Stimulated activated CD4-positive, alpha-beta T cell treated with anti-CD3 and anti-CD28 coated beads, TNF-alpha, amount 100 ng/mL, for 24 hours (primary cell): ENCODE measurements around the gene AK8.

Source experiments
- DNase-seq, 3 experiments: peaks; one replicate each; pipeline ENCODE4 v3.0.0-alpha.2; 2020; ENCODE audit warnings: low read depth in 3 of 3

AK8 gene, protein sequence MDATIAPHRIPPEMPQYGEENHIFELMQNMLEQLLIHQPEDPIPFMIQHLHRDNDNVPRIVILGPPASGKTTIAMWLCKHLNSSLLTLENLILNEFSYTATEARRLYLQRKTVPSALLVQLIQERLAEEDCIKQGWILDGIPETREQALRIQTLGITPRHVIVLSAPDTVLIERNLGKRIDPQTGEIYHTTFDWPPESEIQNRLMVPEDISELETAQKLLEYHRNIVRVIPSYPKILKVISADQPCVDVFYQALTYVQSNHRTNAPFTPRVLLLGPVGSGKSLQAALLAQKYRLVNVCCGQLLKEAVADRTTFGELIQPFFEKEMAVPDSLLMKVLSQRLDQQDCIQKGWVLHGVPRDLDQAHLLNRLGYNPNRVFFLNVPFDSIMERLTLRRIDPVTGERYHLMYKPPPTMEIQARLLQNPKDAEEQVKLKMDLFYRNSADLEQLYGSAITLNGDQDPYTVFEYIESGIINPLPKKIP

DNA sequence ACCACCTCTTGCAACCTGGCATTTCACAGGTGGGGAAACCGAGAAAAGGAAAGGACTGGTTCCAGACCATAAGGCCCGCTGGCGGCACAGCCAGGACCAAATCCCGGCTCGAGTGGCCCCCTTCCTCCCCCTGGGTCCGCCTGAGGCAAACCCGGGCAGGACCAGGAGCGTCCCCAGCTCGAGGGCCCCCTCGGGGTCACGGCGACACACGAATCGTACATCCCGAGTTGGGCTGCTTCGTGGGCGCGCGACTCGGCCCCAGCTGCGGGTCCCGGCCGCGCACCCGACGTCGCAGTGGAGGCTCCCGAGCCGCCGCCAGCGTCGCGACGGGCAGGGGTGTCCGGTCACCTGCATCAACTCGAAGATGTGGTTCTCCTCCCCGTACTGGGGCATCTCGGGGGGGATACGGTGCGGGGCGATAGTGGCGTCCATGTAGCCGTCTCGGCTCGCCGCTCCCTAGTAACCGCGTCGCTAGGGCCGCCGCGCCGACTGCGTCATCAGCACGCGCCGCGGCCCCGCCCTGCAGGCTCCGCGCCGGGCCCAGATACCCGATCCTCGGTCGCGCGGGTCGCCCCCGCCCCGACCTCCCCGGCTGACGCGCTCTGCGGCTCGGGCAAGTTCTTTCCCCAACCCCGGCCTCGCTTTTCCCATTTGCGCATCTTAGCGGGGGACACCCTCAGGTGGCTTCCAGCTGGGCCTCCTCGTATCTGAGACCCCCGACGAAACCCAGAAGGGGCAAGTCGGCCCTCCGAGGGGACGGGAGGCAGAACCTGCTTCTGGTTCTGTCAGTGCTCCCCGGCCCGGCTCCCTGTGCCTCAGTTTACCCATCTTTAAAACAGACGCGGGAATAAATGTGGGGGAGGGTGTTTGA, at the start of gene AK8:
Gene AK8 (minus strand): TSS at position 461 of the 871 bp plus-strand sequence. CDS start 29 bp downstream, at position 432.
- DNase-seq = peak; percentile 54 to 70 (median 67)

DNA sequence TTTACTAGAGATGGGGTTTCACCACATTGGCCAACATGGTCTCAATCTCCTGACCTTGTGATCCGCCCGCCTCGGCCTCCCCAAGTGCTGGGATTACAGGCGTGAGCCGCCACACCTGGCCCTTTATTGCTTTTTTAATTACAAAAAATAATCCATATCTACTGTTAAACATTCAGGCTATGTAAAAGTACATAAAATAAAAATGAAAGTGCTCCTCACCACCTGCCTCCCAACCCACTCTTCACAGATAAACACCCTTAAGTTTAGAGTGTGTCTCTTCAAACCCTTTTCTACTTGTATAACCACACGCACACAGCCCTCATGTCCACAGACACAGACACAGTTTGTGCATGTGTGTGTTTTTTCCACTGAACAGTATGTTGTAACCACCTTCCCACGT, 49.6 kb upstream of the AK8 start:
- no peak for DNase-seq

DNA sequence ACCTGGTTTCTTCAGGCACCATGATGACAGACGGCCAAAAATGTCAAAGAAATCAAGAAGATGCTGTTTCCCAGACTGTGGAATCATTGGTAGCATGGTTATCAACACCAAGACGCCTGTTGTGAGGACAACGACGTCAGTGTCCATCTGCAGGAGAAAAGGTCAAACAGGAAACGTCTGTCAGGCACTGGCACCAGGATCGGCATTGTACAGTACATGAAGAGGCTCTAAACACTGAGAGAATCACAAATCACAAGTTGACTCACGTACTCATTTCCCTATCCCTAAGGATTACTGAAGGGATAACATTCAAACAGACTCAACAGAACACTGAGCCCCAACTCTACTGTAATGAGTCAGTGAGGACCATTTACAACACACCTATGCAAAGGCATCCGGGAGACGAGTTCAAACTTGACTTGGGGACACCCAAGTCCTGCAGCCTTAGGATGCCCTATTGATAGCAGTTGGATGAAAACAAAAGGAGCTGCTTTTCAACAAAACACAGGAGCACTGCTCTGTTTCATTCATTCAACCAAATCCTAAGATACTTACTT, 45.3 kb upstream of the AK8 start:
- DNase-seq = no peak

DNA sequence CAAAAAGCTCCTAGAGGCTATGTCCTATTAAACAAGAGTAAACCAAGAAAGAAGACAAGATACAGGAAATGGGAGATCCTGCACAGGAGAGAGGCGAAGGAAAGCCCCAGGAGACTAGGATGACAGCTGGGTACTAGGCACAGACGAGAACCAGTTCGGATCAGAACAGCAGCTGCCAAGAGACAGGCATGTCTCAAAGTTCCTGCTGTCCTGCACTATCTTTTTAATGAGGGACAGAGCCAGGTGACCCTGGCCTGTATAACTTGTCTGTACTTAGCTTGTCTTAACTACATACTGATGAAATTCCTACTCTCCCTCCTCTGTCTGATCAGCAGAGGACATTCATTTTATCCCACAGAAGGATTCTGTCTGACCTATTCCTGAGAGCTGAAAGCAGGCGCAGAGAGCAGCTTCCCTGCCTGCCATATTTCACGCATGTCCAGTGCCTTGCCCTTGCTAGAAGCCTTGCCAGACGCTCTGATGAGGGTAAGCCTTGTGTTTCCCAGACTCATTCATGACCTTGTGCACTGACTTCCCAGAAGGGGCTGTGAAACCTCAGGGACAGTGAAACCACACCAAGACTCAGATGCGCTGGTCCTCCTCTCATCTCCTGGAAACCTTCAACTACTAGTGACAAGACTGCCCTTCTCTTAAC, 41.7 kb upstream of the AK8 start:
- no peak for DNase-seq

DNA sequence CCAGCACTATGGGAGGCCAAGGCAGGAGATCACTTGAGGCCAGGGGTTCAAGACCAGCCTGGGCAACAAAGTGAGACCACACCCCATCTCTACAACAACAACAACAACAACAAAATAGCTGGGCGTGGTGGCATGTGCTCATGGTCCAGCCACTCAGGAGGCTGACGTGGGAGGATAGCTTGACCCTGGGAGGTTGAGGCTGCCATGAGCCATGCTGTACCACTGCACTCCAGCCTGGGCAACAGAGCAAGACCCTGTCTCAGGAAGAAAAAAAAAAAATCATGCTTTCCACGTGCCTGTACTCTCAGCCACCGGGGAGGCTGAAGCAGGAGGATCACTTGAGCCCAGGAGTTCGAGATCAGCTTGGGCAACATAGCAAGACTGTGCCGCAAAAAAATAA, 36.8 kb upstream of the AK8 start:
- no peak for DNase-seq

DNA sequence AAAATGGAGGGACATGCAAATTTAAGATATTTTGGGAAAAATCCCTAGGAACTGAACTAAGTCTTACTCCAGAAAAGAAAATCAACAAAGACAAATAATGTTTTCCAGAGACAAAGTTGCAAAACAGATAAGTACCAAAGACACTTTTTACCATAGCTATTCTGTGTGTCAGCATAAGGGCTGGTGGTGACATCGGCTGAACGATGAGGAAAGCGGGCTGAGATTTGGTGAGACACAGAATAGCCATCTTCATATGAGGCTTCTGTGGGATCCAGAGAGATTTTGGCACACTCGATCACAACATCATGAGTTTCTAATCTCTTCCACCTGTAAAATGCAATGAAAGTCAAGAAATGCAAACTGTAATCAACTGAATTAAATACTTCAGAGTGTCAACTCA, 34.0 kb upstream of the AK8 start:
- no peak for DNase-seq

DNA sequence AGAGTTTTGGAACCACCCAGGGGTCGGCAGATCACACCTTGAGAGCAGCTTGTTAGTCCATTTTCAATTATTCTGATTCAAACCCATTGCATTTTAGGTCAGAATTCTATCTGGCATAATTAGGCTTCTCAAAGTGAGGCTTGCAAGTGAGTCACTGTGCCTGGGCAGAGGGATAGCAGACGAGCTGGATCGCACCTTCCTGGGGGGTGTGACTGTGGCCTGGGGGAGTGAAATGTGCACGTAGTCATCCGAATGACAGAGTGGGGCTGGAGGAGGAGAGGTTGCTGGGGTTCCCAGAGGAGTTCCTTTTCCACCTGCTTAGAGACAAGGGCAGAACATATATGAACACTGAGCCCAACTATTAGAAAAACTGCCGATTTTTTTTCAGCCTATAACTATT, 32.3 kb upstream of the AK8 start:
- DNase-seq = no peak

DNA sequence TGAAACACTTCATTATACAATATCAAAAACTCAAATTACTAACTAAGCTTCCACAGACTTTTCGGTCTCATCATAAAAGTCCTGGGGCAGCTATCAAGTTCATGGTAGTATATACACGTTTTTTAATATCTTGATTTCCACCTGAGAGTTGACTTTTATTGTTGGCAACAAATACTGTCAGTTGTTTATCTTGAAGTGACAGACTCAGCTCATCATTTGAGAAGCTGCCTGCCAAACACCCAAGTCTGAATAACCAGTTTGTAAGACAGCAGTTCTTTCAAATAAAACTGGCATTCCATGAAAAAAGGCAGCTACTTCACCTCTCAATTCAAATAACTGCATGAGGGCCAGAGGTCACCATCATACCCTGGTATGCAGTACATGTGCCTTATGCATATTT, 31.2 kb upstream of the AK8 start:
- no peak for DNase-seq

DNA sequence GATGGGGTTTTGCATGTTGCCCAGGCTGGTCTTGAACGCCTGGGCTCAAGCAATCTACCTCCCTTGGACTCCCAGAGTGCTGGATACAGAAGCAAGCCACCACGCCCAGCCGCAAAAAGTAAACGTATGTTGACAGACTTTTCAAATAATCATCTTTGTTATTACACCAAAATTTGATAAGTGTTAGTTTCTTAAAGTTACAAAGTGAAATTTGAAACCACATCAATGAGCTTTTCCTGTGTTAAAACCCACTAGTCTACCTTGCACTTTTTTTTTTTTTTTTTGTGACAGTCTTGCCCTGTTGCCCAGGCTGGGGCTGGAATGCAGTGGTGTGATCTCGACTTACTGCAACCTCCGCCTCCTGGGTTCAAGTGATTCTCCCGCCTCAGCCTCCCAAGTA, 30.6 kb upstream of the AK8 start:
- DNase-seq = no peak

DNA sequence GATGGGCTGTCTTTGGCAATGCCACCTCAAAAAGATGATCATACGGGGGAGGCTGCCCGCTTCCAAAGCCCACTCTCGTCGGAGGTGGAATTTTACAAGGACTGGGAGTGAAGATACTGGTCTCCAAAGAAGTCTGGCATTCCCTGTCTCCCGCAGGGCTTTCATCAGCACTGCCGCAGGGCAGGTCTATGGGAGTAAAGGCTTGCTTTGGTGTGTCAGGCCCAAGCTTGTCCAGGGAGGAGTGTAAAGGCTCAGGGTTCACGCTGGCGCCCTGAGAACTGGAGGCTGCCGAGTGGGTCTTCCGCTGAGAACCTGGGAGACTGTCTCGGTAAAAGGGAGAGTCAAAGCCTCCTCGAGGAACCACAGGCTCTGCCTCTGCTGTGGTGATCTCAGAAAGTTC, 27.6 kb upstream of the AK8 start:
- no peak for DNase-seq

DNA sequence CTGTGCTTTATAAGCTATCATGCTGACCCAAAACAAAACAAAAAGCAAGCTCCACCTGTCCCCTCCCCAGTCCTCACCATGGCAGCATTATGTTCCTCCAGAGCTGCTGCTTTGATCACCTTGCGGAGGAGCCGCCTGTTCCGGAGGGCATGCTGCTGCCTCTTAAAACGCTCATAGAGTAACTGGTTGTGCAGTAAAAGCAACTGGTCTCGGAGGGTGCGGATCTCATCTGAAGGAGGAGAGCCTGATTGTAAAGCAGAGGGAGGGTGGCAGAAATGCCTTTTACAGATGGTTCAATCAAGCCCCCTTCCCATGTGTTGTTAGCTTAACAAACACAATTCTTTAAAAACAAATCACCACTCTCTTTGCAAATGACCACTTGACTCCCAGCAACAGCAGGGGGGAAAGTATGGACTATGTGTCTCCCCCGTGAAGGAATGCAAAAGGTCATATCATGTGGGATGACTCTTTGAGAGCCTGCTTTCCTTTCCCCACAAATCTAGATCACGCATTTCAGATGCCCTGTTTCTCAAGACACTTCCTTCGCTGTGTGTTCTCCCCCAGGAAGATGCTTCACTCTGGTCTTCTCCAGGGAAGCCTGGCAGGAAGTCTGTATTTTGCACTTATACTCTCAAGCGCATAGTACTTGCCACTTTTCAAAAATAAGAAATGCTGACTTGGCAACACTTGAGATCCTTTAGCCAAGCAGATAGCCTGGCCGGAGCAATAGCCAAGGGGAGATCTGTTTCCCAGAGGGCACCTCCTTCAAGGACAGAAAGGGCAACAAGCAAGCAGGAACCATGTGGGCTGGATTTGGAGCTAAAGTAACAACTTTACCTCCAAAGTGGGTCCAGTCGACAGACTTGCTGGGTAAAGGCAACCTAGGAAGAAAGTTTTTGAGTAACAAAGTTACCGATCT, 25.7 kb upstream of the AK8 start:
- no peak for DNase-seq

DNA sequence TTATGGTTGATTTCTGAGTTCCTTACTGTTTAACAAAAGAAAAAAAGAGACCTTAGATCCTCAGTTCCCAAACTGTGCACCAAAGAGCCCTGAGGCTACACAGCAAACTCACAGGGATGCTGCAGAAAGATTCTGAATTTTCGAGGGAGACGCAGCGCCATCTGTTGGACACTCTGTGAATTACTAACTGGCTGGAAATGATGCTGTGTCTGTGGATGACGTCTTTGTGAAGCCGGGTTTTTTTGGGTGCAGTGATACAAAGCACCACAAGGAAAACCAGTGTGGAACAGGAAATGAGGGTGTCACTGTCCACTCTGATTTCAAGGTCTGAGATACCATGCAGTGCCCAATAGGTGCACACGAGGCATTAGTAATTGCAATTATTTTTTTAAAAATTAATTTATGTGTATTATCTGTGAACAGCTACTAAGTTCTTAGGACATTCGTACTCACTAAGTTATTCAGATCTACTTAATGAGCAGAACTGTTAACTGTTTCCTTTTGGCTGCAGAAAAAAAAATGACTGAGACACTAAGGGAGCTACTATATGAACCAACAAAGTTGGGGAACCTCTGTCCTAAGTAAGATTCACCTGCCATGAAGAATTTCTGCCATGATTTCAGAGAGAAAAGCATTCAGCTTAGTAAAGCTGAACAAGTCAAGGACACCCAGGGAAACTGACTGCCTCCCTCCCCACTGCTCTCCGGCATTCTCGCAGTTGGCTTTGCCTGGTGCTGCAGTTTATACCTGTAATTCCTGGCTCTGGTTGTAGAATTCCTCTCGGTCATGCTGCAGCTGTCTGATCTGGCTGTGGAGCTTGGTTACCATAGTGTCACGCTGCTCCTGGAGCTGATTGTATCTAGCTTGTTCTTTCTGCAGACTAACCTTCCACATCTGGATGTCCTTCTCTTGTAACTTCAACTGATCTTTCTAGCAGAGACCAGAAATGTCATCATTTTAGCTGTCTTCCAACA, 24.1 kb upstream of the AK8 start:
- peak; percentile 48 to 69 (median 62) for DNase-seq

DNA sequence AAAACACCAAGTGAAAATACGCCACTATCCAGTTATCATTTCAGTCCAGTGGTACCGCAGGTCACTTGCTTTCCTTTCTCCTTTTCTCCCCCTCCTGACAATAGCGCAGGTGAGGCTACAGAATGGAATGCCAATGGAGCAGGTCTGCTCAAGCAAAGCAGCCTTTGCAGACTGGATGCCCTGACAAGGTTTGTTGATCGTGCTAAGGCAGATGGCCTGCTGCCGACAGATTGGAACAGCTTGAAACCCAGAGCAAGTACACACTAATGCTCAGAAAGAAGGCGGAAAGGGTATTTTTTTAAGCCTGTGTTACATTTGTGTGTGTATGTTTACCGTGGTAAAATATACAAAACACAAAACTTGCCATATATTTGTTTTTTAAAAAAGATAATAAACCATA, 20.0 kb upstream of the AK8 start:
- DNase-seq = no peak

DNA sequence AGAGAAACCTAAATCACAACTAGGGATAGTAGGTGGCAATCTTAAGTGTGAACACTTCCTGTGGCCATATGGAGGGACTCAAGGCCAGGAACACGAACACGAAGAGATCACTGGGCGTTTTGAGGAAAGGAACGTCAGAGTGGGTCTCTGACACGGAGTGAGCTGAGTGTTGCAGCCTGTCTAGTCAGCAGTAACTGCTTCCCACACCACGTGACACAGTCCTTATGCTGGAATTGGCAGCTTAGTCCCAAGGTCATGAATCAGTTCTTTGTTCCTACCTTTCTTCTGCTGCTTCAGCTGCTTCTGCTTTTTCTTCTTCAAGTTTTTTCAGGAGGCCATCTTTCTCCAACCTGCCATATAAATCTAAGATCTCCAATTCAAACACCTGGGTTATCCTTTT, 18.8 kb upstream of the AK8 start:
- no peak for DNase-seq

DNA sequence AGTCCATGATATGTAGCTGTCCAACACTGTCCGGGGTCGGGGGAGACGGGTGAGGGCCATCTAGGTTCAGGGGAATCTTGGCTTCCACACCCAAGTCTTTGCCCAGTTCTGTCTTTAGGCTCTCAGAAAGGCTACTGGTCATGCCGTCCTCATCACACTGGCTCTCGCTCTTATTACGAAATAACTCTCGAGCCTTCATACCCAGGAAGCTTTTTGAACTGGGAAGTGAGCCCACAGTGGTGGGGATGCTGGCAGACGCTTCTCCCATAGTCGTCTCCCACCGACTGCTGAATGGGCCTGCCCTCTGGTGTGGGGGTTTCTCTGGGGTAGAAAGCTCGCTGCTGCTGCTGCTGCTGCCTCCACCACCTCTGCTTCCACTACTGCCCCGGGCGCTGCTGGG, 18.2 kb upstream of the AK8 start:
- no peak for DNase-seq

DNA sequence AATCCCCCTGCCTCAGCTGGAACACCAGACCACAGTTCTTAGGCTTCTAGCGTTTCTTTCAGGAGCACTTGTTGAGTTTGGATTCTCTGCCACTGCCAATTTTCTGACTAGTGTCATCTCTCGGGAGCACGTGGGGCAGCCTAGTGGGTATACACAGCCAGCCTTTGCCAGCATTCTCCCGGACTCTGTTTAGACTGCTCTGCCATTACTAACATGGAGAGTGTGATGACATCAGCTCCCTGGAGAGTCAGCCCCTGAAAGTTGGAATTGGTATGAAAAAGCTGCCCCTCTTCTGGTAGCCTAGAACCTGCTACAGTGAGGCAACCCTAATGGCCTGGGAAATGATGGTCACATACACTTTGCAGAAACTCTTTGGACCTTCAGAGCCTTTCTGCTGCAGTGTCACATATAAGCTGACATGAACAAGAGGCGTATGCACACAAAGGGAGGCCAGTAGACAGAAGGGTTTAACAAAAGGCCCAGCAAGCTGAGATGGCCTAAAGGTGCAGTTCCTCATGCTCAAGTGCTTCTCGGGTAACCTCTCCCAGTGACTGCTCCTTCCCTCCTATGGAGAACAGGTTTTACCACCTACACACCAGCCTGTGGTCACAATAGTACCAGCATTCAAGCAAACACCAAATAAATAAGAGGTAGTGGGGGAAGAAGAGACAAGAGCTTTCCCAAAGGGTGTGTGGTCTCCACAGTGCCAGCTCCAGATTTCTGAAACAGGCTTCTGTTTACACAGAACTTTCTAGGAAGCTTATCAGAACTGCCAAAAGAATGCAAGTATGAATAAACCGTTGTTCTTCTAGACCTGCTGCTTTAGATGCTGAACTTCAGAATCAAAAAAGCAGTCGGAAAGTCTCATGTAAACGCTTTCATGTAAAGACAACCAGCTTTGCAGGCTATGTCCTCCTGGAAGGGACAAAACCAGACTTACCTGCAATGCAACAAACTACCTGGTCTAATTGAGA, 17.1 kb upstream of the AK8 start:
- no peak for DNase-seq

DNA sequence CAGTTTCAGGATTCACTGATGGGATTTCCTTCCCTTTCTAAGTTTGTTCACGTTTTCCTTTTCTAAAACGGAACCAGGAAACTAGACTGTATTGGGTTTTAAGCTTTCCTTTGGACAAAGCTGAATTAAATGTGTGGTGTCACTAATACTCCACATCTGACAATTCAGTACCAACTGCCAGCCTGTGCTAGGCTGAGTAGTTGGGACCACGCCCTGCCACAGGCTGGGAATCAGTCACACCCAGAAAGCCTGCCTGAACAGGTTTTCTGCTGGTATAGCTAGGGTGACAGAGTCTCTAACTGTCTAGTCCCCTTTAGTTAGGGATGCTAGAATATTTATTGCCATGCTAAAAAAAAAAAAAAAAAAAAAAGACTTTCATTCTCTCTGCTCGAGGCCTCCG, 16.3 kb upstream of the AK8 start:
- no peak for DNase-seq

DNA sequence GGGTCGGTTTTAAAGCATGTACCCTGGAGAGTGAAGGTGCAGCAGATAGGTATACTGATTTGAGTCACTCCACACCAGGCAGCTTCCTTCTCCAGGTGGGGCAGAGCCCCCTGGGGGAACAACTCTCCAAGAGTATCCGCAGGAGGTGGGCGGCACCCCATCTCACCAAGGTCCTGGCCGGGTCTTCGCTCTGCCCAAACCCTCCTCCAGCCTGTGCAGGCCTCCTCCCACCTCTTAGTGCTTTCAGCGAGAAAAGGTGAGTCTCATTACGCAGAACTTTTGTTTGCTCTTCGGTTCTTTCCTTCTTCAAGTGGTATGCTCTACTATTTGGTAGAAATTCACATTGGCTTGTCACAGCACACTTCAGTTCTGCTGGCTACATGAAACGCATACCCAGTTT, 14.3 kb upstream of the AK8 start:
- no peak for DNase-seq

DNA sequence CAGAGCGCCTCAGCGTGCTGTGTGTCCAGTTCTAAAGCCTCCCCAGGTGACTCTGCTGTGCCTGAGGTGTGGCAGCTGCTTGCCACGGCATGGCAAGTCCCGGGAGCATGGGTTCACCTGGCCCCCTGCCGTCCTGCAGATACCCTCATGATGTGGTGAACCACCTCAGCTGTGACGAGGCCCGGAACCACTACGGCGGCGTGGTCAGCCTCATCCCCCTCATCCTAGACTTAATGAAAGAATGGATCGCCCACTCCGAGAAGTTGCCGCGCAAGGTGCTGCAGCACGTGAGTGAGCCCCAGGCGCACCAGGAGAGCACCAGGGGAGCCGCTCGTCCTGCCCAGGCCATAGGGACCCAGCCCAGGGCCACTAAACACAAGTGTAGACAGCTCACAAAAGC, 10.1 kb upstream of the AK8 start:
- DNase-seq = no peak
